OCI-LY3 (cell line): ENCODE data around the gene RPH3AL.

Source experiments
- H2AFZ ChIP-seq: fragments of 200-600, 300-600 bp; shearing (Covaris generic); 2 replicates; pipeline ENCODE4 v1.6.0; 2014; ENCODE audit warnings: antibody characterized with exemption, low read depth, low read length
- H3K27ac ChIP-seq: fragments of 200-600, 300-600 bp; sonication (generic); 2 replicates; pipeline ENCODE4 v1.5.1; 2014; ENCODE audit warnings: mild to moderate bottlenecking, low read length, moderate library complexity, mixed read lengths
- H3K27me3 ChIP-seq: fragments of 200-600, 300-600 bp; sonication (generic); 2 replicates; pipeline ENCODE4 v1.6.1; 2014; ENCODE audit warnings: low read depth, low read length, mixed read lengths
- H3K36me3 ChIP-seq: fragments of 200-600, 300-600 bp; sonication (generic); replicated peaks from 2 replicates; pipeline ENCODE3; 2014; ENCODE audit warnings: low read depth, low read length, mixed read lengths
- H3K4me1 ChIP-seq: fragments of 300-600, 200-600 bp; sonication (generic); 2 replicates; pipeline ENCODE4 v1.6.1; 2014; ENCODE audit warnings: low read length, mixed read lengths
- H3K4me2 ChIP-seq: fragments of 200-600, 300-600 bp; sonication (generic); 2 replicates; pipeline ENCODE4 v1.6.1; 2014; ENCODE audit warnings: low read length, mixed read lengths
- H3K4me3 ChIP-seq: fragments of 300-600, 200-600 bp; sonication (generic); 2 replicates; pipeline ENCODE4 v1.5.1; 2014; ENCODE audit warnings: antibody characterized with exemption, mild to moderate bottlenecking, low read length, moderate library complexity
- H3K79me2 ChIP-seq: fragments of 300-600, 200-600 bp; shearing (Covaris generic); 2 replicates; pipeline ENCODE4 v1.6.1; 2014; ENCODE audit warnings: mild to moderate bottlenecking, low read length, mixed read lengths
- H3K9ac ChIP-seq: fragments of 300-600, 200-600 bp; shearing (Covaris generic); 2 replicates; pipeline ENCODE4 v1.6.0; 2014; ENCODE audit warnings: mild to moderate bottlenecking, low read length, moderate library complexity
- H3K9me3 ChIP-seq: fragments of 200-600, 300-600 bp; shearing (Covaris generic); 2 replicates; pipeline ENCODE4 v1.6.1; 2014; ENCODE audit warnings: low read length, mixed read lengths; ENCODE audit not compliant: insufficient read depth
- H4K20me1 ChIP-seq: fragments of 200-600, 300-600 bp; sonication (generic); 2 replicates; pipeline ENCODE4 v1.6.1; 2016; ENCODE audit warnings: low read length, mixed read lengths; ENCODE audit not compliant: insufficient read depth
- CTCF ChIP-seq: fragments of 200-600, 300-600 bp; sonication (generic); IDR thresholded peaks from 2 replicates; pipeline ENCODE4 v1.5.1; 2014; ENCODE audit warnings: antibody characterized with exemption, low read length, low read depth
- EZH2phosphoT487 ChIP-seq: fragments of 200-600 bp; shearing (Covaris generic); IDR thresholded peaks from 2 replicates; pipeline ENCODE4 v1.6.1; 2018; ENCODE audit warnings: antibody characterized with exemption, mixed run types, low read depth

Gene RPH3AL

GRCh38 chr17:364766-365165, 12.2 kb upstream of the RPH3AL start:
- Histone ChIP-seq H3K36me3 (no peaks in the 10 kb centered on the region), H3K27ac (no peak overlapping the region), H3K27me3 (no peaks in the 10 kb centered on the region), H2AFZ (no peak overlapping the region), H3K9me3 (no peaks in the 10 kb centered on the region), H4K20me1 (no peaks in the 10 kb centered on the region), H3K4me2 (no peak overlapping the region), H3K4me3 (no peak overlapping the region), H3K4me1 (no peaks in the 10 kb centered on the region), H3K9ac (no peak overlapping the region), H3K79me2 (no peaks in the 10 kb centered on the region)
- TF ChIP-seq CTCF: no peak
- TF ChIP-seq EZH2phosphoT487: no peak

GRCh38 chr17:364308-364707, 11.7 kb upstream of the RPH3AL start:
- Histone ChIP-seq H3K27ac (no peak overlapping the region), H2AFZ (no peak overlapping the region), H3K36me3 (no peaks in the 10 kb centered on the region), H3K79me2 (no peaks in the 10 kb centered on the region), H3K9ac (no peak overlapping the region), H3K4me3 (no peak overlapping the region), H3K27me3 (no peaks in the 10 kb centered on the region), H4K20me1 (no peaks in the 10 kb centered on the region), H3K4me1 (no peaks in the 10 kb centered on the region), H3K9me3 (no peaks in the 10 kb centered on the region), H3K4me2 (no peak overlapping the region)
- TF ChIP-seq EZH2phosphoT487 (no peak), CTCF (no peak)

- no peaks in the 10 kb centered on the region for H3K79me2 ChIP-seq
- TF ChIP-seq EZH2phosphoT487: no peak
- no peak for TF ChIP-seq CTCF
- no peak overlapping the region for H3K9ac ChIP-seq
- no peak overlapping the region for H3K4me2 ChIP-seq
- no peaks in the 10 kb centered on the region for H3K9me3 ChIP-seq
- no peaks in the 10 kb centered on the region for H4K20me1 ChIP-seq
- no peak overlapping the region for H3K27ac ChIP-seq
- H3K4me1 ChIP-seq: no peaks in the 10 kb centered on the region
- no peak overlapping the region for H3K4me3 ChIP-seq
- no peak overlapping the region for H2AFZ ChIP-seq
- H3K36me3 ChIP-seq: no peaks in the 10 kb centered on the region
- H3K27me3 ChIP-seq: no peaks in the 10 kb centered on the region
Measured at GRCh38 chr17:362721-363120, 10.1 kb upstream of the RPH3AL start.

GRCh38 chr17:360092-360750, 7.6 kb upstream of the RPH3AL start:
- H3K9ac ChIP-seq: no peak overlapping the region
- no peak overlapping the region for H3K4me2 ChIP-seq
- H3K27me3 ChIP-seq: no peaks in the 10 kb centered on the region
- no peaks in the 10 kb centered on the region for H3K9me3 ChIP-seq
- no peak overlapping the region for H3K27ac ChIP-seq
- H4K20me1 ChIP-seq: no peaks in the 10 kb centered on the region
- TF ChIP-seq EZH2phosphoT487 (no peak), CTCF (no peak)
- H3K79me2 ChIP-seq: no peaks in the 10 kb centered on the region
- no peak overlapping the region for H2AFZ ChIP-seq
- H3K4me1 ChIP-seq: no peaks in the 10 kb centered on the region
- no peaks in the 10 kb centered on the region for H3K36me3 ChIP-seq
- no peak overlapping the region for H3K4me3 ChIP-seq
